LHCN-M2 (cell line): ENCODE measurements around the gene MSRB2. TPM values are rescaled to one million over a fixed set of nuclear protein-coding genes. Genes with fewer than 3 reads are reported as not detected.
A peak's percentile ranks its signal among the peaks of the same experiment; 100 is the strongest.
"Not testable (repeated sequence)": the region's sequence is repeated elsewhere in the genome, so short reads cannot be mapped to it uniquely, and the experiment has no call there.

Experiments
- DNase-seq: peaks from one replicate; pipeline ENCODE4 v3.0.0-alpha.2; 2012; ENCODE audit warnings: low read depth
- total RNA-seq: library from RNA; depleted of rRNA; stranded (reverse); fragments of >200 nt; gene quantifications from 2 replicates; pipeline ENCODE4 v1.2.3, GENCODE V29; 2014

MSRB2 gene
- total RNA-seq, 1 experiment from 2014 or later: 18.9 TPM

DNA sequence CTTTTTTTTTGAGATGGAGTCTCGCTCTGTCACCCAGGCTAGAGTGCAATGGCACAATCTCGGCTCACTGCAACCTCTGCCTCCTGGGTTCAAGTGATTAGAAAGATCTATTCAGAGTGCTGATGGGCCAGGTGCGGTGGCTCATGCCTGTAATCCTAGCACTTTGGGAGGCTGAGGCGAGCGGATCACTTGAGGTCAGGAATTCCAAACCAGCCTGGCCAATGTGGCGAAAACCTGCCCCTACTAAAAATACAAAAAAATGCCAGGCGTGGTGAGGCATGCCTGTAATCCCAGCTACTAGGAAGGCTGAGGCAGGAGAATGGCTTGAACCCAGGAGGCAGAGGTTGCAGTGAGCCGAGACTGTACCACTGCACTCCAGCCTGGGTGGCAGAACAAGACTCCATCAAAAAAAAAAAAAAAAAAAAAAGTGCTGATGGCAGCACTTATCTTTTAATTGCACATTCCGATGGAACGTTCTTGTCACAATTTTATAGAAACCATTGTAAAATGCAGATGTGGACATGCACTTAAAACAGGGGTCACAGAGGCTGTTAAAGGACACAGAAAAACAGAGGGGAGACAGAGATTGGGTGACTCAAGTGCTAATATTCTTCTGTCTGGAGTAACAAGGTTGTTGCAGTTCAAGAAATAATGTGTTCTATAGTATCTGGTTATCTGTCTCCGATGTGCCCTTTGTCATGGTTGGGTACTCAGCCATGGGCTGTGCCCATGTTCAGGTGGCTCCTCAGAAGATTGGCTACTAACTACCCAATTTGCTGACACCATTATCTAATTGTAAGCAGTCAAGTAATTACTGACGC, 25.1 kb upstream of the MSRB2 start:
- not testable (repeated sequence) for DNase-seq

DNA sequence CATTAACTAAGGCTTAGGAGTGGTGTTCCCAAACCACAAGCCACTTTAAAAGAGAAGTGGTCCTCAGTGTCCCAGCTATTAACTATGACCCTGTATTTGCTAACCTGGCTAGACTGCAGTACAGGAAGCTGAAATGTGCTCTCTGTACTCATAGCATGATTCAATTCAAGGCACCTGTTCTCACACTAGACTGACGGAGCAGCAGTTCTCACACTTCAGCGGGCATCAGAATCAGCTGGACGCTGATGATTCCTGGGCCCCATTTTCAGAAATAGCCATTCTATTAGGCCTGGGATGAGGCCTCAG, 24.5 kb upstream of the MSRB2 start:
- DNase-seq: no peak

DNA sequence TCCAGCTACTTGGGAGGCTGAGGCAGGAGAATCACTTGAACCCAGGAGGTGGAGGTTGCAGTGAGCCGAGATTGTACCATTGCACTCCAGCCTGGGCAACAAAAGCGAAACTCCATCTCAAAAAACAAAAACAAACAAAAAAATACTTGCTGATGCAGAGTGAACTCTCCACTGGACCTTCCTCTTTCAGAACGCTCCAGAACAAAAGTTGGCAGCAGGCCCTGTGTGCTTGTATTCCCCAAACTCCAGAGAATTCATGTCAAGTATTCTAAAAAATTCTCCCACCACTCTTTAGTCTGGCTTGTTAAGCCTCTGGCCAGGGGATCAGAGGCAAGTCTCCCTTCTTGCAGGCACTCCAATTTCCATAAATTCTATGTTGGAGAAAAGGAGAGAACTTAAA, 22.8 kb upstream of the MSRB2 start:
- not testable (repeated sequence) for DNase-seq

DNA sequence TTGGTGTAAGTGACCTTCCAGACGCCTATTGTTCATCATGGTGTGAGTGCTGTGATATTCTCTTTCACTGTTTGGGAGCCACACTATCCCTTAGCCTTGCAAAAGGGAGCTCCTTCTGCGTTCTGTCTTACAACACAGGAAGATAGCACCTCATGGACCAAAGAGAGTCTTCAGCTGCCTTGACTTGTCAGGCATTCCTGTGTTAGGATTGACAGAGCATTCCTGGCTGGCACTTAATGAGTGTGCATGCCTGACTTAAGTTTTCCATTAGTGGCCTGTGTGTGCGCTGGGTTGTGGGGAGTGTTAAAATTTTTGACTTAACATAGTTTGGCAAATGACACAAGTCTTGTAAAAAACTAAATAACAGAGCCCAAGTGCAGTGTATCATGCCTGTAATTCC, 21.9 kb upstream of the MSRB2 start:
- DNase-seq: peak; percentile 34

DNA sequence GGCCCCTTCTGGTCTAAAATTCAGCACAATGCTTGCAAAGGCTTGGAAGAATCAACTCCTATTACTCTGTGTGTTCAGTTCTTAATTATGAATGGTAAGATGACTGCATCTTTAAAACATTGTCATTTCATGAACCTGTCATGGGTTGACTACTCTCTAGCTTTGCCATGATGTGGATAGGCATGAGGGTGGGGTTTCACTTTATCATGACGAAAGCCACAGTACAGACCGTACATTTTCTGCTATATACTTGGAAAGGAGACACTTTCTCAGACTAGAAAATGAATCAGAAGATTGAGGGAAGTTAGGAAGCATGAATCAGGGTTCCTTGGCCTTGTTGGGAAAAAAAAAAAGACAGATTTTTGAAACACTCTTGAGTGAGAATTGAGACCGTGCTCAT, 19.7 kb upstream of the MSRB2 start:
- DNase-seq: no peak

DNA sequence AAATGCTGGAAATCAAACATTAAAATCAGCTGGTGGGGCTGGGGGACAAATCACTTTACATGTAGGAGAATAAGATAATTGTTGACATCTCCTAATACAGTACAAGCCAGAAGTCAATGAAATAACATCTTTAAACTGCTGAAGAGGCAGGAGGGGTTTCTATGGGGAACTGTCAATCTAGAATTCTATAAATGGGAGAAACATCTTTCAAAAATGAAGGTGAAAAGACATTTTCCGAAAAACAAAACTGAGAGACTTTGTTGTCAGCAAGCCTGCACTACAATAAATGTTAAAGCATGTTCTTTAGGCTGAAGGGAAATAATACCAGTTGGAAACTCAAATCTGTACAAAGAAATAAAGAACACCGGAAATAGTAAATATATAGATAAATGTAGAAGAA, 17.3 kb upstream of the MSRB2 start:
- DNase-seq: no peak

DNA sequence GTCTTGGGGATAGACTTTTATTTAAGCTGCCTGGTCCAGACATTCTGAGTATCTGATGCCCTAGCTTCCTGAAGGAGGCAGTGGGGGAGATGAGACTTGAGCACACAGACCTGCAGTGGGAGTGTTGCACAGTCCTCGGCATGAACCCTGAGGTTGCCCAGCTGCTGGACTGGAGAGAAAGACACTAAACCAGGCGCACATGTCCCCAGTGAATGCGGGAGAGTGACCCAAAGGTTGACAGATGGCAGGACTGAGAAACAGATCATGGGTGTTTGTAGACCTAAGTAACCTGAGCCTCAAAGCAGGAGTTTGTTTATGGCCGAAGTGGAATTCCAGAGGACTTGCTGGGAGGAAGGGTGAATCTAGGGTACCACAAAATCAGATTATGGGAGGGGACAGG, 15.7 kb upstream of the MSRB2 start:
- DNase-seq: no peak

DNA sequence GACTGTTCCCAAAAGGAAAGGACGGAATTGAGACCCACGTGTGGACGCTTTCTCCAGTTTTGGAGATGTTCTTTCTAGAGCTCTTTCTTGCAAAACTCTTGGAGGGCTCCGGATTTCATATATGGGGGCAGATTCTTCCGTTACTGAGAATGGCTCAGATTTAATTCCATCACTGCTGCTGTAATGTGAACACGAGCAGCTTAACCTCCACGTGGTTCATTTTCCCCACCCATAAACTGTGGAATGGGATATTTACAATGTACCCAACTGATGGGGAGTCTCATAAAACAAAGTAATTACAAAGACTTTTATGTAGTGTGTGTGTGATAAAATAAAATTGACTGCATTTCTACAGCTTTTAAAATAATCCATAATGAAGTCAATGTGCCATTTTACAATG, 15.1 kb upstream of the MSRB2 start:
- no peak for DNase-seq

DNA sequence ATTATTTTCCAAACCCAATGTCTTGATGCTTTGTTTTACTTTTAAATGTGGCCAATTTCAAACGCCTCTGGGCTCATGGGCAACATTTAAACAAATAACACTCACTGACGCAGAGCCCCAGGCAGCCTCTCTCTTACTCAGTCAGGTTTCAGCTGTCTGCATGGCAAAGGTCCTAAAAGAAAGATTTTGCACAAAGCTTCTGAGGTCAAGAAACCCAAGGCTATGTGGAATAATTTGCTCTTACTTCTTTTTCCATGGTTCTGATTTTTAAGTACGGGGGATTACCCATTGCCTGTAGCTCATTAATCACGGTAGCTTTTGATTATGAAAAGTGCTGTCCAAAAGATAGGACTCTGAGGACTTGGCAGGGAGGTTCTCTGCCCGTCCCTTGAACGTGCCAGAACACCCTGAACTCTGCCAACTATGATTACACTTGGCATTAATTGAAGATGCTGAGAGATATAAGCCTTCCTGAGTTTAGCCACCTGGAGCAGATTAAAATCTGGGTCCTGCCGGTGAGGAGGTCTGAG, 14.1 kb upstream of the MSRB2 start:
- DNase-seq: peak; percentile 19

DNA sequence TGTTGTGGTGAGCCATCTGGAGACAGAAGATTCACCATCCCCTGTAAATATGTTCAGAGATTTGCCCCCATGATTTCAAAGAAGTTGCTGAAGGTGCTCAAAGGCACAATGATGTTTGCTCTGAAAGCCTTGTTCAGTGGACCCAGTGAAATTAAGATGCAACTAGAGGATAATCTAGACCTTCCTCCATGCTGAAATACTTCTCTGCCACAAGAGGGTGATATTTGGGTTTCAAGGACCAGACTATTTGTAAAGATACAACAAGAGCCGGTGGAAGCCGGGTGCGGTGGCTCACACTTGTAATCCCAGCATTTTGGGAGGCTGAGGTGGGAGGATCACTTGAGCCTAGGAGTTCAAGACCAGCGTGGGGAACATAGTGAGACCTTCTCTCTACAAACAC, 13.5 kb upstream of the MSRB2 start:
- DNase-seq: no peak

DNA sequence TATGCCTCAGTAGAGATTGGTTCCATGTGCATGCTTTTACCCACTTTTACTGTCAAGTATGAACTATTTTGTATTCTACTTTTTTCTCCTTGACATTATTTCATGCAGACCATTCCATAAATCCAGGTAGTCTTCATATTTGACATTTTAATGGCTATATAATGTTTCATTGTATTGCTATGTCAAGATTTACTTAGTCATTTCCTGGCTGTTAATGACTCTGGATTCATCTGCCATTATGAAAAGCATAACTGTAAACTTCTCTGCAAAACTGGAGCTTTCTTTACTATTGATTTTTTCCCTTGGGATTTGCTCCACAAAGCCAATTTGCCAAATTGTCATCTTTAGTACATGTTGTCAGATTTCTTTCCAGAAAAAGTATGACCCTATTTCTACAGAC, 6.8 kb upstream of the MSRB2 start:
- DNase-seq: no peak

DNA sequence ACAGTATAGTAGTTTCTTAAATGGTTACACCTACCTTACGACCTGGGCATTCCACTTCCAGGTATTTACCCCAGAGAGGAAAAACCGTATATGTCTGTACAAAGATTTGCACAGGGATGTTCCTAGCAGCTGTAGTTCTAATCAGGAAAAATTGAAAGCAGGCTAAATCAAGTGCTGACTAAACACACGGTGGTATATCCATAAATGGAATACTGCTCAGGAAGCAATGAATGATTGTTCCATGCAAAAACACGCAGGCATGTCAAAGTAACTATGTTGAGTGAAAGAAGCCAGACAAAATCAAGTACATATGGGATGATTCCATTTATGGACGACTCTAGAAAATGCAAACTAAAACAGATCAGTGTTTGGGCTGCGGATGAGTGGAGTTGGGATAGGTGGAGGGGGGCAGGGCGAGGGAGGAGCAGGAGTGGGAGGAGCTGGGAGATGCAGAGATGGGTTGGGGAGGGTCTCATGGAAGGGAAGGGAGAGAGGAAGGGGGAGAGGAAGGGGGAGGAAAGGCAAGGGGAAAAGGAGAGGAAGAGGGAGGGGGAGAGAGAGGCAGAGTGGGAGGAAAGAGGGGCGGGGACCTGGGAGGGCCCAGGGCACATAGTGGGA, 484 bp upstream of the MSRB2 start:
- DNase-seq: peak; percentile 11

DNA sequence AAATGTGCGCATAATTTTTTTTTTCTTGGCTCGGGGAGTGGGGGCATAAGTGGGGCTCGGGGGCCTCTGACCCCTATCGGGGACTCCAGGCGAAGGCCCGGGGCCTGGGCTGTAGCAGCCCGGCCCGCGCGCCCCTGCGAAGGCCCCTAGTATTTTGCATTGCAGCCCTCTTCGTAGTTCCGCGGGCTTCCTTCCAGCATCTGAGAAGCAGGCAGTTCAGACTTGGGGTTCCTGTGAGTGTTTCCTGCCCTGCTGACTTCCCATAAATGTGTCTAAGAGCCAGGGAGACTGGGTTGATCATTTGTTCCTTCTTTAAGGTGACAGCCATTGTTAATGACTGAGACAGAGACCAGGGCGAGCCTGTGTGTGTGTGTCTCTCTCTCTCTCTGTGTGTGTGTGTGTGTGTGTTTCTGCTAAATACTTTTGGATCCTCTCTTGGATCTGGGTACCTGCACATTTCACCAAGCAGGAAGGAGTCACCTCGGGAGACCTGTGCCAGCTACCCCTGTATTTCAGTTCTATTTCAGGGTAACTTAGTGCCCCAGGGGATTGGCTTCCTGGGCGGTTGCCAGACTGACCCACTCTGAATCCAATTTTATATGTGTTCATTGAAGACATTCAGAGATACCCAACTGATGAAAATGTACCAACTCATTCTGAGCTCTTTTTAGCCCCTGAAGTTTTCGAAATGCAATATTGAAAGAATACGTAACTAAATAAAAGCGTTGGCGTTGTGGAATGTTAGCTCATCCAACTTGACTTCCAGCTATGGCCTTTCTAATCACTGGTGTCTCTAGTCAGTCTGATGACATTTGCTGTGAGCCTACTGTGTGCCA, 805 bp downstream of the MSRB2 start:
- peak; percentile 46 for DNase-seq

DNA sequence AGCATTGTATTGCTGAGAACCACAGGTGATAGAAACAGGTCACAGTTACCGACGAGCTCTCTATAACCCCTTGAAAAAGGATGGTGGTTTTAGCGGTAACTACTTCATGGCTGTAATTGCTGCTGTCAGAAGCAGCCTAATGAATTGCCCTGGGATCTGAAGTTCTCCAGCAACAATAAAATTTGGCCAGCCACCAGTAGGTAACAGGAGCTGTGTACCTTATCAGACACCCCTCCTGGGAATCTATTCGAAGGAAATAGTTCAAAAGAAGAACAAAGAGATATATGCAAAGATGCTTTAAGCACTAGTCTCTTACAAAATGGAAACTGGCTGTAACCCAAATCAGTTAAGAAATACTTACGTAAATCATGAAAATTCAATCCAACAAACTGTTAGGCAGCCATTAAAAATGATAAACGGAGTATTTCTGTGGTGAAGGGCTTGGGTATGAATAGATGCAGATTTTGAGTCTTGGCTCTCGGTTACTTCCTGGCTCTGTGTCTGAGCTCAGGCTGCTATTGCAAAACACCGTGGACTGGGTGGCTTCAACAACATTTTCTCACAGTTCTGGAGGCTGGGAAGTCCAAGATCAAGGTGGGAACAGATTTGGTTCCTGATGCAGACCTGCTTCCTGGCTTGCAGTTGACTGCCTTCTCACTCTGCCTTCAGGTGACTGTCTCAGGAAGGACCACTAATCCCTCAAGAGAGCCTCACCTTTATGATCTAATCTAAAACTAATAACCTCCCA, 1.6 kb downstream of the MSRB2 start:
- DNase-seq: no peak

DNA sequence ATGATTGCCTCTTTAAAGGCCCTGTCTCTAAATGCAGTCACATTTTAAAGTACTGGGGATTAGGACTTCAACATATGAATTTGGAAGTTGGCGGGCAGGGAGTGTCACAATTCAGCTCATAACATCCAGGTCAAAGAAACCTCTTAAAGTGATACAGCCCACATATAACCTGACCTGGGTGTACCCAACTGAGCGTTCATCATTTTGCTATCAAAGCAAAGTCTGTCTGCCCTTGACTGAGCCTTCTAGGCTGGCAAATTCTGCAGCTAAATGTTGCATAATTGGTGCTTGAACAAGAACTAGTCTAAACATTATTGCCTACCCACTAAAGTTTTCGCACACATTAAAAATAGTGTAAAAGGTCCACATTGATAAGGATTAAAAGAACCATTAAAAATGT, 3.7 kb downstream of the MSRB2 start:
- no peak for DNase-seq

DNA sequence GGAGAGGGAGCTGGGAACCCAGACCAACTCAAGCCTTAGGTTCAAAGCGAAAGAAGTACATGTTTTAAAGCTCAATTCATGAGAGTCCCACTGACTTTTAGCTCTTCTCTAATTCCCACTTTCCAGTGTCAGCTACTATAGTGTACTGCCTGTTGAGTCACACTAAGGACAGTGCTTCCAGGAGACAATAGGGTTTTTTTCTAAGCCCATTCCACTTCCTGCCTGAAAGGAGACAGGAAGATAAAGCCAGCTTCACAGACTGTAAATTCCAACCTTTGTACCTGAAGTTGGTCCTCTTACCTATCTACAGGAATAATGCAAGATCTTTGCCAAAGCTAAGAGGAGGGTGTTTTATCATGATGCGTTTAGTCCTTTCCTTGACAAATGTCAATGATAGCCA, 4.4 kb downstream of the MSRB2 start:
- no peak for DNase-seq

DNA sequence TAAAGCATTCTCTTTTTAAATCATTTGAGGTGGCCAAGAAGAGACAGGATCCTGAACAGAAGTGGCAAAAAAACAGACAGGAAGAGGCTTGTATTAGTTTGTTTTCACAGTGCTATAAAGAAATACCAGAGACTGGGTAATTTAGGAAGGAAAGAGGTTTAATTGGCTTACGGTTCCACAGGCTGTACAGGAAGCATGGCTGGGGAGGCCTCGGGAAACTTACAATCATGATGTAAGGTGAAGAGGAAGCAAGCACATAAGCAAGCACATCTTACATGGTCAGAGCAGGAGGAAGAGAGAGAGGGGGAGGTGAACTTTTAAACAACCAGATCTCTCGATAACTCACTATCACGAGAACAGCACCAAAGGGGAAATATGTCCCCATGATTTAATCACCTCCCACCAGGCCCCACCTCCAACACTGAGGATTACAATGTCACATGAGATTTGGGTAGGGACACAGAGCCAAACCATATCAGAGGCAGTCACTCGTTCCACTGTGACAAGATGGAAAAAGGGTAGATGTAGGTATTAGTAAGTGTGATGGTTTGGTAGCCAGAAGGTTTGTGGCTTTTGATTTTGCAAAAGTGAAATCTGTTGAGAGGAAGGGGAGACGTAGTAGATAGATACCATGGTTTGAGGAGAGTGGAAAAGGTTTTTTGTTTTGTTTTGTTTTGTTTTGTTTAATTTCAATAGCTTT, 5.1 kb downstream of the MSRB2 start:
- no peak for DNase-seq

DNA sequence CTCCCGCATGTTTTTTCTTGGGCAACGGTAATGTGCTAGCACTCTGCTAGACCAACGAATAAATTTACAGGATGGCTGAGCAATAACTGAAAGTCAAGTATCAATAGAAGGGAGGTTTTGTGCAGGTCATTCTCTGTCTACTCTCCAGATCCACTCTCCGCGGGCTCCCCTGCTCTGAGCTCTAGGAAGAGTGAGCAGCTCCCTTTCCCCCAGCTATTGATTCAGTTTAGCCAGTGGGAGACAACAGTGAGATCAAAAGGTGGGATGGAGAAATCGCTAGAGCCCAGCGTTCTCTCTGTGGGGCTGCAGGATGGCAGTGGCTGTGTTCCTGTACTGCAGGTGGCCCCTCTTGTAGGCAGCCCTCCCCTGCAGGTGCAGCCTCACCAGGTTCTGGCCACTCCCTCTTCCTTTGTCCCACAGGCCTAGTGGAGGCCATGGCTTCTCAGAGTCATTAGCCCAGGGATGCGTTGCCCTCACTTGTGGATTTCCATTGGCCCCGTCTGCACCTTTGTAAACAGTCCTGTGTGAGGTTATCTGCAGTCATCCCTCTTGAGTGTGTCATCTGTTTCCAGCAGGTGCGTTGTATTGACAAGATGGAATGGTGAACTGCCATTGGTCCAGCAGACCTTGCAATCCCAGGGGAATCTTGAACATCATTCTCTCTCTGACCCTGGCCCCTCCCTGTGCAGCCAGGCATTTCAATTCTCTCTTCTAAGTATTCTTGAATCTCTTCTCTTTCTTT, 11.1 kb downstream of the MSRB2 start:
- DNase-seq: no peak

DNA sequence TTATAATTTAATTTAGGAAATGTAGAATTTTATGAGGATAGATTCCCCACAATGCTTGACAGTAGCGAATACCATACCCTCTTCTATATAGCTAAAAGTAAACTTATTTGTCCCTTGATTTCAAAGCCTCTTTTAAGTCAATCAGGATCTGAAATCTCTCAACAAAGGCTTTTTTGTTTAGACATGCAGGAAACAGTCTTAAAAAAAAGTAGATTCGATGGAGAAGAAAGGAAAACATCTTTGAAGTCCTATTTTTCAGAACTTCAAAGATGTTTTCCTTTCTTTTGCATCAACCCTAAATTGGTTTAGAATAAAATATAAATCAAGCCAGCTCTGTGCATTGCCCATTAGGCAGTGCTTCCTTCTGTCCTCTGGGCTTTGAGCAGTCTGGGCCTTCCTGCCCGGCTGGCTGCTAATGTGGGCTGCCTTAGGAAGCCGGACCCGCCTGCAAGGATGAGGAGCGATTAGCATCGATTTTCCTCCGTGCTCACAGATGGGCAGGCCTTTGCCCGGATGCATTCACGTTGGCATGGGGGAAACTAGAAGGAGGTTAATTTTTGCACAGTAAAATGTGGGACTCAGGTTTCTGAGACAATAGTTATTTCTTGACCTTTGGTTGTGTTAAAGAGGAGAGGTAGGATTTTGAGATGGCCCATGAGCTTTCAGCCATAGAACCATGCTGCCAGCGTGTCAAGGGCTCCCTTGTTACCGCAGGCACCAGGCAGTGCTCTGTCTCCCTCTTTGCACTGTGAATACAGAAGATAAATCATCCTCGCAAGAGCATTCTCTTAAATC, 15.5 kb downstream of the MSRB2 start:
- no peak for DNase-seq
